HepG2 (cell line): Measurements from ENCODE around the gene TUBA4B. TPM values are rescaled to one million over a fixed set of nuclear protein-coding genes. Genes with fewer than 3 reads are reported as not detected.
A peak's percentile ranks its signal among the peaks of the same experiment; 100 is the strongest.

Experiments
- CCDC6 ChIP-seq: sonication (generic); formaldehyde crosslinking; IDR thresholded peaks from 2 replicates; pipeline ENCODE4 v1.8.1; 2022; ENCODE audit warnings: mild to moderate bottlenecking, missing genetic modification reagents, moderate library complexity
- CHD4 ChIP-seq: fragments of 200-600 bp; sonication (generic); IDR thresholded peaks from 2 replicates; pipeline ENCODE4 v1.7.0; 2017; ENCODE audit warnings: mild to moderate bottlenecking, low read length, borderline replicate concordance
- CREM ChIP-seq, 2 experiments: sonication (generic) in 1 of 2; formaldehyde crosslinking in 1 of 2; IDR thresholded peaks; 2 replicates each; pipeline versions ENCODE4 v1.4.0 to v1.6.1; 2016 to 2020; ENCODE audit warnings: antibody characterized with exemption in 1 of 2, mild to moderate bottlenecking in 1 of 2, missing genetic modification reagents in 1 of 2
- EP300 ChIP-seq, 3 experiments: sonication (generic) in 1 of 3; formaldehyde crosslinking in 1 of 3; IDR thresholded peaks; 2 replicates each; pipeline versions ENCODE4 v1.5.1 to v1.6.1; 2011 to 2020; ENCODE audit warnings: low read depth in 2 of 3, low read length in 2 of 3, borderline replicate concordance in 1 of 3, improper control_type of control experiment in 1 of 3, mild to moderate bottlenecking in 1 of 3, missing genetic modification reagents in 1 of 3, moderate library complexity in 1 of 3
- ESRRA ChIP-seq: sonication (generic); formaldehyde crosslinking; IDR thresholded peaks from 2 replicates; pipeline ENCODE4 v1.5.1; 2020; ENCODE audit warnings: mild to moderate bottlenecking, low read depth, missing genetic modification reagents
- FIP1L1 ChIP-seq: fragments of 200-400 bp; formaldehyde crosslinking; IDR thresholded peaks from 2 replicates; pipeline ENCODE4 v1.6.1; 2018; ENCODE audit warnings: low read depth, mild to moderate bottlenecking, low read length, moderate library complexity, borderline replicate concordance; ENCODE audit not compliant: insufficient read depth
- FOXA3 ChIP-seq: IDR thresholded peaks from 2 replicates; pipeline ENCODE4 v1.6.1; 2016; ENCODE audit warnings: missing genetic modification reagents, missing compliant biosample characterization
- GPN1 ChIP-seq: sonication (generic); formaldehyde crosslinking; IDR thresholded peaks from 2 replicates; pipeline ENCODE4 v1.5.1; 2020; ENCODE audit warnings: missing genetic modification reagents, borderline replicate concordance
- GZF1 ChIP-seq: sonication (generic); formaldehyde crosslinking; IDR thresholded peaks from 2 replicates; pipeline ENCODE4 v1.5.1; 2020; ENCODE audit warnings: mild to moderate bottlenecking, missing genetic modification reagents
- MATR3 ChIP-seq: sonication (generic); formaldehyde crosslinking; IDR thresholded peaks from 2 replicates; pipeline ENCODE4 v1.4.0; 2020; ENCODE audit warnings: missing genetic modification reagents
- MED1 ChIP-seq: sonication (generic); formaldehyde crosslinking; IDR thresholded peaks from 2 replicates; pipeline ENCODE4 v1.4.0; 2020; ENCODE audit warnings: missing genetic modification reagents
- MTA3 ChIP-seq: sonication (generic); formaldehyde crosslinking; IDR thresholded peaks from 2 replicates; pipeline ENCODE4 v1.4.0; 2020; ENCODE audit warnings: missing genetic modification reagents
- MTF1 ChIP-seq: sonication (generic); formaldehyde crosslinking; IDR thresholded peaks from 2 replicates; pipeline ENCODE4 v1.5.0; 2020; ENCODE audit warnings: missing genetic modification reagents
- PCBP2 ChIP-seq: fragments of 200-400 bp; formaldehyde crosslinking; optimal IDR thresholded peaks from 2 replicates; pipeline ENCODE3; 2018; ENCODE audit warnings: low read length, low read depth; ENCODE audit not compliant: poor library complexity, severe bottlenecking
- PITX1 ChIP-seq: sonication (generic); formaldehyde crosslinking; IDR thresholded peaks from 2 replicates; pipeline ENCODE4 v1.5.1; 2020; ENCODE audit warnings: mild to moderate bottlenecking, missing genetic modification reagents
- RORA ChIP-seq: sonication (generic); formaldehyde crosslinking; IDR thresholded peaks from 2 replicates; pipeline ENCODE4 v1.5.0; 2020; ENCODE audit warnings: mild to moderate bottlenecking, missing genetic modification reagents, moderate library complexity
- SP140L ChIP-seq: sonication (generic); formaldehyde crosslinking; IDR thresholded peaks from 2 replicates; pipeline ENCODE4 v1.4.0; 2020; ENCODE audit warnings: missing genetic modification reagents, borderline replicate concordance
- TEAD3 ChIP-seq: optimal IDR thresholded peaks from 2 replicates; pipeline ENCODE3; 2016; ENCODE audit warnings: borderline replicate concordance
- TEF ChIP-seq: sonication (generic); formaldehyde crosslinking; IDR thresholded peaks from 2 replicates; pipeline ENCODE4 v1.5.0; 2020; ENCODE audit warnings: missing genetic modification reagents
- ZFP41 ChIP-seq: sonication (generic); formaldehyde crosslinking; IDR thresholded peaks from 2 replicates; pipeline ENCODE4 v1.4.0; 2020; ENCODE audit warnings: mild to moderate bottlenecking, missing genetic modification reagents, borderline replicate concordance
- ZNF382 ChIP-seq: sonication (generic); formaldehyde crosslinking; IDR thresholded peaks from 2 replicates; pipeline ENCODE4 v1.5.0; 2020; ENCODE audit warnings: missing genetic modification reagents, mild to moderate bottlenecking, borderline replicate concordance
- ZNF556 ChIP-seq: sonication (generic); formaldehyde crosslinking; IDR thresholded peaks from 2 replicates; pipeline ENCODE4 v1.4.0; 2020; ENCODE audit warnings: mild to moderate bottlenecking, missing genetic modification reagents, borderline replicate concordance
- ZNF558 ChIP-seq: sonication (generic); formaldehyde crosslinking; IDR thresholded peaks from 2 replicates; pipeline ENCODE4 v1.9.0; 2022; ENCODE audit warnings: mild to moderate bottlenecking, missing genetic modification reagents, borderline replicate concordance
- ZNF580 ChIP-seq: IDR thresholded peaks from 2 replicates; pipeline ENCODE4 v1.6.1; 2016; ENCODE audit warnings: low read depth, borderline replicate concordance
- ZNF615 ChIP-seq: sonication (generic); formaldehyde crosslinking; IDR thresholded peaks from 2 replicates; pipeline ENCODE4 v1.5.0; 2020; ENCODE audit warnings: mild to moderate bottlenecking, missing genetic modification reagents, borderline replicate concordance
- ZNF644 ChIP-seq: IDR thresholded peaks from 2 replicates; pipeline ENCODE4 v1.6.1; 2016; ENCODE audit warnings: low read depth
- ZNF709 ChIP-seq: sonication (generic); formaldehyde crosslinking; IDR thresholded peaks from 2 replicates; pipeline ENCODE4 v1.5.0; 2020; ENCODE audit warnings: mild to moderate bottlenecking, missing genetic modification reagents
- ZNF772 ChIP-seq: sonication (generic); formaldehyde crosslinking; IDR thresholded peaks from 2 replicates; pipeline ENCODE4 v1.5.0; 2020; ENCODE audit warnings: mild to moderate bottlenecking, missing genetic modification reagents
- ZNF792 ChIP-seq: IDR thresholded peaks from 2 replicates; pipeline ENCODE4 v1.6.1; 2016
- polyA plus RNA-seq, 8 experiments: library from polyadenylated mRNA; depleted of rRNA in 3 of 8; stranded (reverse) in 7 of 8; unstranded in 1 of 8; fragments of >200 nt; fragmentation: Illumina TruSeq in 4 of 8; extraction: Trizol in 4 of 8; gene quantifications; 2 replicates each; pipeline versions ENCODE4 v1.2.1 to v1.2.3, GENCODE V29; 2011 to 2016; ENCODE audit warnings: low read depth in 4 of 8, missing spikeins in 1 of 8, mixed read lengths in 1 of 8; ENCODE audit not compliant: insufficient read depth in 1 of 8
- total RNA-seq, 5 experiments: library from RNA; depleted of rRNA; stranded (reverse); fragments of >200 nt; fragmentation: Illumina TruSeq; extraction: Trizol; gene quantifications; 2 replicates each; pipeline ENCODE4 v1.2.3, GENCODE V29; 2016; ENCODE audit warnings: low read depth in 1 of 5

The TUBA4B gene
- total and polyA plus RNA-seq, 2 of the 13 experiments (the other 11 are each of a cell fraction or from before 2014, with no cell fraction given), result 0.18 to 0.22 TPM

- TF ChIP-seq CHD4 (no peak), ZNF580 (CRISPR knock-in tag) (peak; percentile 78; the same call in 1 of the 2 replicates), FOXA3 (peak; percentile 71), MTF1 (peak; percentile 64; the same call in 1 of the 2 replicates), TEF (peak; percentile 73; the same call in 1 of the 2 replicates), GPN1 (no peak; the same call in 1 of the 2 replicates), RORA (no peak), ESRRA (CRISPR knock-in tag) (peak; percentile 75), ZNF615 (CRISPR knock-in tag) (no peak), MED1 (CRISPR knock-in tag) (peak; percentile 85; the same call in 1 of the 2 replicates), ZNF382 (CRISPR knock-in tag) (no peak), ZNF709 (CRISPR knock-in tag) (peak; percentile 98), CCDC6 (peak; percentile 95; the same call in 1 of the 2 replicates), GZF1 (CRISPR knock-in tag) (peak; percentile 92; the same call in 1 of the 2 replicates), PITX1 (CRISPR knock-in tag) (peak; percentile 73; the same call in 1 of the 2 replicates), TEAD3 (peak; percentile 80), ZNF772 (CRISPR knock-in tag) (peak; percentile 97; the same call in 1 of the 2 replicates), EP300 (IDR thresholded peaks at IDR 0.05; ENCODE audit: low read depth in 2 of 2, low read length in 2 of 2) (no peak; a peak in 1 of 4 replicates), EP300 (CRISPR knock-in tag; IDR thresholded peaks at IDR 0.05; ENCODE audit: borderline replicate concordance) (peak; percentile 32; the same call in 1 of the 2 replicates), CREM (IDR thresholded peaks at IDR 0.05) (peak; percentile 39; the same call in 1 of the 2 replicates), CREM (CRISPR knock-in tag; IDR thresholded peaks at IDR 0.05) (no peak; the same call in 1 of the 2 replicates), MTA3 (CRISPR knock-in tag) (no peak), ZNF644 (no peak), MATR3 (CRISPR knock-in tag) (no peak), ZNF556 (CRISPR knock-in tag) (peak; percentile 74; the same call in 1 of the 2 replicates), ZNF558 (CRISPR knock-in tag) (peak; percentile 75; the same call in 1 of the 2 replicates), FIP1L1 (no peak), ZFP41 (CRISPR knock-in tag) (peak; percentile 71; the same call in 1 of the 2 replicates), SP140L (peak; percentile 77; the same call in 1 of the 2 replicates), ZNF792 (CRISPR knock-in tag) (peak; percentile 95), PCBP2 (no peak)
Observed at GRCh38 chr2:219218732-219219701, 34.0 kb upstream of the TUBA4B start, which contains the start of gene ABCB6 (continued).
